H1 (cell line): ENCODE measurements around the gene CADM1.

Experiments
- BACH1 ChIP-seq: IDR thresholded peaks from 2 replicates; pipeline ENCODE4 v1.6.1; 2012; ENCODE audit warnings: low read length, improper control_type of control experiment
- BRCA1 ChIP-seq: IDR thresholded peaks from 2 replicates; pipeline ENCODE4 v1.6.1; 2012; ENCODE audit warnings: low read depth, low read length, improper control_type of control experiment
- CTCF ChIP-seq, 3 experiments: IDR thresholded peaks; 1 replicate in 2 of 3; 2 replicates in 1 of 3; pipeline versions ENCODE4 v1.5.1 to v1.6.1; 2011; ENCODE audit warnings: low read length in 3 of 3, mild to moderate bottlenecking in 3 of 3, inconsistent platforms in 2 of 3, low read depth in 1 of 3, moderate library complexity in 1 of 3; ENCODE audit not compliant: insufficient read depth in 1 of 3; ENCODE audit errors: control extremely low read depth in 1 of 3
- E2F6 ChIP-seq: IDR thresholded peaks from 2 replicates; pipeline ENCODE4 v1.6.1; 2012; ENCODE audit warnings: inconsistent platforms
- GABPA ChIP-seq: IDR thresholded peaks from 2 replicates; pipeline ENCODE4 v1.6.1; 2011; ENCODE audit warnings: mild to moderate bottlenecking, low read length, moderate library complexity, borderline replicate concordance; ENCODE audit not compliant: insufficient read depth
- HDAC6 ChIP-seq: IDR thresholded peaks from one replicate; pipeline ENCODE4 v1.7.1; 2012; ENCODE audit warnings: low read depth, mild to moderate bottlenecking, inconsistent platforms, low read length, moderate library complexity
- KDM1A ChIP-seq: fragments of 200-600, 300-600 bp; sonication (generic); IDR thresholded peaks from 2 replicates; pipeline ENCODE4 v1.7.1; 2016; ENCODE audit warnings: mild to moderate bottlenecking, low read length, borderline replicate concordance
- POLR2A ChIP-seq, 2 experiments: IDR thresholded peaks; 1 replicate in 1 of 2; 2 replicates in 1 of 2; pipeline ENCODE4 v1.6.1; 2011; ENCODE audit warnings: low read depth in 2 of 2, low read length in 2 of 2, mild to moderate bottlenecking in 2 of 2; ENCODE audit errors: control extremely low read depth in 1 of 2
- POLR2AphosphoS5 ChIP-seq: IDR thresholded peaks from 2 replicates; pipeline ENCODE4 v1.6.1; 2011; ENCODE audit warnings: low read depth, low read length
- RAD21 ChIP-seq, 2 experiments: IDR thresholded peaks in 1 of 2; conservative IDR thresholded peaks in 1 of 2; 2 replicates each; pipeline ENCODE4 v1.6.1; 2011; ENCODE audit warnings: low read depth in 2 of 2, low read length in 2 of 2, improper control_type of control experiment in 1 of 2, inconsistent platforms in 1 of 2, mild to moderate bottlenecking in 1 of 2, moderate library complexity in 1 of 2
- SIN3A ChIP-seq, 2 experiments: IDR thresholded peaks in 1 of 2; conservative IDR thresholded peaks in 1 of 2; 2 replicates each; pipeline ENCODE4 v1.6.1; 2011 to 2012; ENCODE audit warnings: low read length in 2 of 2, improper control_type of control experiment in 1 of 2, low read depth in 1 of 2, mild to moderate bottlenecking in 1 of 2
- SUZ12 ChIP-seq: fragments of 200-600 bp; sonication (generic); IDR thresholded peaks from 2 replicates; pipeline ENCODE4 v1.6.1; 2012; ENCODE audit warnings: mild to moderate bottlenecking, inconsistent platforms, low read length, moderate library complexity, mixed read lengths
- TCF12 ChIP-seq: IDR thresholded peaks from 2 replicates; pipeline ENCODE4 v1.6.1; 2011; ENCODE audit warnings: low read depth, mild to moderate bottlenecking, low read length
- TF ChIP-seq, protein P1 (sequence below): IDR thresholded peaks from 2 replicates; pipeline ENCODE4 v1.6.1; 2011; ENCODE audit warnings: low read depth, mild to moderate bottlenecking, low read length; ENCODE audit not compliant: insufficient read depth

- TF ChIP-seq POLR2AphosphoS5 (no peak), RAD21 (IDR thresholded peaks at IDR 0.05 in 1 of 2, conservative IDR thresholded peaks at IDR 0.05 in 1 of 2; ENCODE audit: low read depth in 2 of 2, low read length in 2 of 2) (no peak), GABPA (no peak), CTCF (IDR thresholded peaks at IDR 0.05; ENCODE audit: control extremely low read depth in 1 of 3, insufficient read depth in 1 of 3, low read depth in 1 of 3, low read length in 3 of 3) (no peak), POLR2A (IDR thresholded peaks at IDR 0.05; ENCODE audit: control extremely low read depth in 1 of 2, low read depth in 2 of 2, low read length in 2 of 2) (no peak), TCF12 (no peak), E2F6 (no peak), SIN3A (conservative IDR thresholded peaks at IDR 0.05 in 1 of 2, IDR thresholded peaks at IDR 0.05 in 1 of 2; ENCODE audit: low read depth in 1 of 2, low read length in 2 of 2) (no peak), BACH1 (no peak), SUZ12 (no peak), KDM1A (no peak), BRCA1 (no peak), HDAC6 (no peak)
- TF ChIP-seq, protein P1, sequence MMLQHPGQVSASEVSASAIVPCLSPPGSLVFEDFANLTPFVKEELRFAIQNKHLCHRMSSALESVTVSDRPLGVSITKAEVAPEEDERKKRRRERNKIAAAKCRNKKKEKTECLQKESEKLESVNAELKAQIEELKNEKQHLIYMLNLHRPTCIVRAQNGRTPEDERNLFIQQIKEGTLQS, result no peak
Measured at GRCh38 chr11:115178705-115179104, 325.5 kb downstream of the CADM1 start.
